Measurements from ENCODE around the gene SNAPC4. TPM values are rescaled to one million over a fixed set of nuclear protein-coding genes. Genes with fewer than 3 reads are reported as not detected.

The SNAPC4 gene
- total and polyA plus RNA-seq, 2 of the 8 experiments (the other 6 are each of a cell fraction or from before 2014, with no cell fraction given) = 6.9 to 18.1 TPM

DNA sequence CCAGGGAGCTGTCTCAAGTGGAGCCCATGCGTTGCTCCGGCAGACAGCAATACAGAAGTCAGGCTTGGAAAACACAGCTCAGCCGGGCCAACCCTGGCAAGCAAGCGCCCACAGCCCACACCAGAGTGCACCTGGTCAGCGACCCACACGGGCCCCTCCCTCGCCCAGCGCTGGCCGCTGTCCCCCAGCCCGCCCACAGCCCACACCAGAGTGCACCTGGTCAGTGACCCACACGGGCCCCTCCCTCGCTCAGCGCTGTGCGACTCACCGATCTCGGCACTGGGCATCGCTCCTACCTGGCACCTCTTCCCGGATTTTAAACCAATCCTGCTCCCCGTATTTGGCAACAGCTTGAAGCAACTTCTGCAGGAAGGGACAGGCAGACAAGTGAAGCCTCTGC lies 12.8 kb downstream of the SNAPC4 start (continued):
- TF ChIP-seq, protein P1, sequence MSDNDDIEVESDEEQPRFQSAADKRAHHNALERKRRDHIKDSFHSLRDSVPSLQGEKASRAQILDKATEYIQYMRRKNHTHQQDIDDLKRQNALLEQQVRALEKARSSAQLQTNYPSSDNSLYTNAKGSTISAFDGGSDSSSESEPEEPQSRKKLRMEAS (IDR thresholded peaks at IDR 0.05) = no peak
- TF ChIP-seq, protein P2, sequence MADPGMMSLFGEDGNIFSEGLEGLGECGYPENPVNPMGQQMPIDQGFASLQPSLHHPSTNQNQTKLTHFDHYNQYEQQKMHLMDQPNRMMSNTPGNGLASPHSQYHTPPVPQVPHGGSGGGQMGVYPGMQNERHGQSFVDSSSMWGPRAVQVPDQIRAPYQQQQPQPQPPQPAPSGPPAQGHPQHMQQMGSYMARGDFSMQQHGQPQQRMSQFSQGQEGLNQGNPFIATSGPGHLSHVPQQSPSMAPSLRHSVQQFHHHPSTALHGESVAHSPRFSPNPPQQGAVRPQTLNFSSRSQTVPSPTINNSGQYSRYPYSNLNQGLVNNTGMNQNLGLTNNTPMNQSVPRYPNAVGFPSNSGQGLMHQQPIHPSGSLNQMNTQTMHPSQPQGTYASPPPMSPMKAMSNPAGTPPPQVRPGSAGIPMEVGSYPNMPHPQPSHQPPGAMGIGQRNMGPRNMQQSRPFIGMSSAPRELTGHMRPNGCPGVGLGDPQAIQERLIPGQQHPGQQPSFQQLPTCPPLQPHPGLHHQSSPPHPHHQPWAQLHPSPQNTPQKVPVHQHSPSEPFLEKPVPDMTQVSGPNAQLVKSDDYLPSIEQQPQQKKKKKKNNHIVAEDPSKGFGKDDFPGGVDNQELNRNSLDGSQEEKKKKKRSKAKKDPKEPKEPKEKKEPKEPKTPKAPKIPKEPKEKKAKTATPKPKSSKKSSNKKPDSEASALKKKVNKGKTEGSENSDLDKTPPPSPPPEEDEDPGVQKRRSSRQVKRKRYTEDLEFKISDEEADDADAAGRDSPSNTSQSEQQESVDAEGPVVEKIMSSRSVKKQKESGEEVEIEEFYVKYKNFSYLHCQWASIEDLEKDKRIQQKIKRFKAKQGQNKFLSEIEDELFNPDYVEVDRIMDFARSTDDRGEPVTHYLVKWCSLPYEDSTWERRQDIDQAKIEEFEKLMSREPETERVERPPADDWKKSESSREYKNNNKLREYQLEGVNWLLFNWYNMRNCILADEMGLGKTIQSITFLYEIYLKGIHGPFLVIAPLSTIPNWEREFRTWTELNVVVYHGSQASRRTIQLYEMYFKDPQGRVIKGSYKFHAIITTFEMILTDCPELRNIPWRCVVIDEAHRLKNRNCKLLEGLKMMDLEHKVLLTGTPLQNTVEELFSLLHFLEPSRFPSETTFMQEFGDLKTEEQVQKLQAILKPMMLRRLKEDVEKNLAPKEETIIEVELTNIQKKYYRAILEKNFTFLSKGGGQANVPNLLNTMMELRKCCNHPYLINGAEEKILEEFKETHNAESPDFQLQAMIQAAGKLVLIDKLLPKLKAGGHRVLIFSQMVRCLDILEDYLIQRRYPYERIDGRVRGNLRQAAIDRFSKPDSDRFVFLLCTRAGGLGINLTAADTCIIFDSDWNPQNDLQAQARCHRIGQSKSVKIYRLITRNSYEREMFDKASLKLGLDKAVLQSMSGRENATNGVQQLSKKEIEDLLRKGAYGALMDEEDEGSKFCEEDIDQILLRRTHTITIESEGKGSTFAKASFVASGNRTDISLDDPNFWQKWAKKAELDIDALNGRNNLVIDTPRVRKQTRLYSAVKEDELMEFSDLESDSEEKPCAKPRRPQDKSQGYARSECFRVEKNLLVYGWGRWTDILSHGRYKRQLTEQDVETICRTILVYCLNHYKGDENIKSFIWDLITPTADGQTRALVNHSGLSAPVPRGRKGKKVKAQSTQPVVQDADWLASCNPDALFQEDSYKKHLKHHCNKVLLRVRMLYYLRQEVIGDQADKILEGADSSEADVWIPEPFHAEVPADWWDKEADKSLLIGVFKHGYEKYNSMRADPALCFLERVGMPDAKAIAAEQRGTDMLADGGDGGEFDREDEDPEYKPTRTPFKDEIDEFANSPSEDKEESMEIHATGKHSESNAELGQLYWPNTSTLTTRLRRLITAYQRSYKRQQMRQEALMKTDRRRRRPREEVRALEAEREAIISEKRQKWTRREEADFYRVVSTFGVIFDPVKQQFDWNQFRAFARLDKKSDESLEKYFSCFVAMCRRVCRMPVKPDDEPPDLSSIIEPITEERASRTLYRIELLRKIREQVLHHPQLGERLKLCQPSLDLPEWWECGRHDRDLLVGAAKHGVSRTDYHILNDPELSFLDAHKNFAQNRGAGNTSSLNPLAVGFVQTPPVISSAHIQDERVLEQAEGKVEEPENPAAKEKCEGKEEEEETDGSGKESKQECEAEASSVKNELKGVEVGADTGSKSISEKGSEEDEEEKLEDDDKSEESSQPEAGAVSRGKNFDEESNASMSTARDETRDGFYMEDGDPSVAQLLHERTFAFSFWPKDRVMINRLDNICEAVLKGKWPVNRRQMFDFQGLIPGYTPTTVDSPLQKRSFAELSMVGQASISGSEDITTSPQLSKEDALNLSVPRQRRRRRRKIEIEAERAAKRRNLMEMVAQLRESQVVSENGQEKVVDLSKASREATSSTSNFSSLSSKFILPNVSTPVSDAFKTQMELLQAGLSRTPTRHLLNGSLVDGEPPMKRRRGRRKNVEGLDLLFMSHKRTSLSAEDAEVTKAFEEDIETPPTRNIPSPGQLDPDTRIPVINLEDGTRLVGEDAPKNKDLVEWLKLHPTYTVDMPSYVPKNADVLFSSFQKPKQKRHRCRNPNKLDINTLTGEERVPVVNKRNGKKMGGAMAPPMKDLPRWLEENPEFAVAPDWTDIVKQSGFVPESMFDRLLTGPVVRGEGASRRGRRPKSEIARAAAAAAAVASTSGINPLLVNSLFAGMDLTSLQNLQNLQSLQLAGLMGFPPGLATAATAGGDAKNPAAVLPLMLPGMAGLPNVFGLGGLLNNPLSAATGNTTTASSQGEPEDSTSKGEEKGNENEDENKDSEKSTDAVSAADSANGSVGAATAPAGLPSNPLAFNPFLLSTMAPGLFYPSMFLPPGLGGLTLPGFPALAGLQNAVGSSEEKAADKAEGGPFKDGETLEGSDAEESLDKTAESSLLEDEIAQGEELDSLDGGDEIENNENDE (IDR thresholded peaks at IDR 0.05; ENCODE audit: insufficient replicate concordance, low read length) = no peak
- TF ChIP-seq SUZ12 (IDR thresholded peaks at IDR 0.05; ENCODE audit: low read length) (no peak), NRF1 (IDR thresholded peaks at IDR 0.05; ENCODE audit: low read depth, low read length) (no peak)
